ENCODE data around the gene TIMP2.
"Not testable (repeated sequence)": the region's sequence is repeated elsewhere in the genome, so short reads cannot be mapped to it uniquely, and the experiment has no call there.

DNA sequence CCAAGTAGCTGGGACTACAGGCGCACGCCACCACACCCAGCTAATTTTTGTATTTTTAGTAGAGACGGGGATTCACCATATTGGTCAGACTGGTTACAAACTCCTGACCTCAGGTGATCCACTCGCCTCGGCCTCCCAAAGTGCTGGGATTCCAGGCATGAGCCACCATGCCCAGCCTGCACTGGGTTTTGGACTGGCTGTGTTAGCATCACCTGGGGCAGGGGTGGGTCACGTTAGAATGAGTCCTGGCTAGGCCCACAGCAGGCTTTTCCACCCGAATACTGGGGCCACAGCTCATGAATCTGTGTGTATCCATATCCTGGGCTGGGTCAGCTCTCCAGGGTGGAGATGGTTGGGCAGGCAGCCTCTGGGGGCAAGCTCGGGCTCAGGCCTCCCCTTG, 23.0 kb downstream of the TIMP2 start:
- TF ChIP-seq, protein P1, sequence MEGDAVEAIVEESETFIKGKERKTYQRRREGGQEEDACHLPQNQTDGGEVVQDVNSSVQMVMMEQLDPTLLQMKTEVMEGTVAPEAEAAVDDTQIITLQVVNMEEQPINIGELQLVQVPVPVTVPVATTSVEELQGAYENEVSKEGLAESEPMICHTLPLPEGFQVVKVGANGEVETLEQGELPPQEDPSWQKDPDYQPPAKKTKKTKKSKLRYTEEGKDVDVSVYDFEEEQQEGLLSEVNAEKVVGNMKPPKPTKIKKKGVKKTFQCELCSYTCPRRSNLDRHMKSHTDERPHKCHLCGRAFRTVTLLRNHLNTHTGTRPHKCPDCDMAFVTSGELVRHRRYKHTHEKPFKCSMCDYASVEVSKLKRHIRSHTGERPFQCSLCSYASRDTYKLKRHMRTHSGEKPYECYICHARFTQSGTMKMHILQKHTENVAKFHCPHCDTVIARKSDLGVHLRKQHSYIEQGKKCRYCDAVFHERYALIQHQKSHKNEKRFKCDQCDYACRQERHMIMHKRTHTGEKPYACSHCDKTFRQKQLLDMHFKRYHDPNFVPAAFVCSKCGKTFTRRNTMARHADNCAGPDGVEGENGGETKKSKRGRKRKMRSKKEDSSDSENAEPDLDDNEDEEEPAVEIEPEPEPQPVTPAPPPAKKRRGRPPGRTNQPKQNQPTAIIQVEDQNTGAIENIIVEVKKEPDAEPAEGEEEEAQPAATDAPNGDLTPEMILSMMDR (IDR thresholded peaks at IDR 0.05; ENCODE audit: low read depth, low read length, missing input control), result not testable (repeated sequence)
- TF ChIP-seq SP1 (IDR thresholded peaks at IDR 0.05); EGR1 (IDR thresholded peaks at IDR 0.05; ENCODE audit: low read depth in 2 of 2); GABPA (IDR thresholded peaks at IDR 0.05 in 1 of 2, conservative IDR thresholded peaks at IDR 0.05 in 1 of 2); RAD21 (IDR thresholded peaks at IDR 0.05); ATF3 (IDR thresholded peaks at IDR 0.05); YY1 (IDR thresholded peaks at IDR 0.05); ZBTB33 (IDR thresholded peaks at IDR 0.05): not testable (repeated sequence)
- TF ChIP-seq, protein P2, sequence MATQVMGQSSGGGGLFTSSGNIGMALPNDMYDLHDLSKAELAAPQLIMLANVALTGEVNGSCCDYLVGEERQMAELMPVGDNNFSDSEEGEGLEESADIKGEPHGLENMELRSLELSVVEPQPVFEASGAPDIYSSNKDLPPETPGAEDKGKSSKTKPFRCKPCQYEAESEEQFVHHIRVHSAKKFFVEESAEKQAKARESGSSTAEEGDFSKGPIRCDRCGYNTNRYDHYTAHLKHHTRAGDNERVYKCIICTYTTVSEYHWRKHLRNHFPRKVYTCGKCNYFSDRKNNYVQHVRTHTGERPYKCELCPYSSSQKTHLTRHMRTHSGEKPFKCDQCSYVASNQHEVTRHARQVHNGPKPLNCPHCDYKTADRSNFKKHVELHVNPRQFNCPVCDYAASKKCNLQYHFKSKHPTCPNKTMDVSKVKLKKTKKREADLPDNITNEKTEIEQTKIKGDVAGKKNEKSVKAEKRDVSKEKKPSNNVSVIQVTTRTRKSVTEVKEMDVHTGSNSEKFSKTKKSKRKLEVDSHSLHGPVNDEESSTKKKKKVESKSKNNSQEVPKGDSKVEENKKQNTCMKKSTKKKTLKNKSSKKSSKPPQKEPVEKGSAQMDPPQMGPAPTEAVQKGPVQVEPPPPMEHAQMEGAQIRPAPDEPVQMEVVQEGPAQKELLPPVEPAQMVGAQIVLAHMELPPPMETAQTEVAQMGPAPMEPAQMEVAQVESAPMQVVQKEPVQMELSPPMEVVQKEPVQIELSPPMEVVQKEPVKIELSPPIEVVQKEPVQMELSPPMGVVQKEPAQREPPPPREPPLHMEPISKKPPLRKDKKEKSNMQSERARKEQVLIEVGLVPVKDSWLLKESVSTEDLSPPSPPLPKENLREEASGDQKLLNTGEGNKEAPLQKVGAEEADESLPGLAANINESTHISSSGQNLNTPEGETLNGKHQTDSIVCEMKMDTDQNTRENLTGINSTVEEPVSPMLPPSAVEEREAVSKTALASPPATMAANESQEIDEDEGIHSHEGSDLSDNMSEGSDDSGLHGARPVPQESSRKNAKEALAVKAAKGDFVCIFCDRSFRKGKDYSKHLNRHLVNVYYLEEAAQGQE (IDR thresholded peaks at IDR 0.05), result not testable (repeated sequence)
